HG03558 (cell line): ENCODE measurements around the gene RNF4.
"Not testable (repeated sequence)": the region's sequence is repeated elsewhere in the genome, so short reads cannot be mapped to it uniquely, and the experiment has no call there.

Experiments
- ATAC-seq: cut with Tn5 transposase; IDR thresholded peaks from one replicate; pipeline ENCODE4 v1.9.1; 2021; ENCODE audit warnings: moderate number of reproducible peaks; ENCODE audit not compliant: unreplicated experiment; ENCODE audit errors: extremely low read depth

The RNF4 gene

DNA sequence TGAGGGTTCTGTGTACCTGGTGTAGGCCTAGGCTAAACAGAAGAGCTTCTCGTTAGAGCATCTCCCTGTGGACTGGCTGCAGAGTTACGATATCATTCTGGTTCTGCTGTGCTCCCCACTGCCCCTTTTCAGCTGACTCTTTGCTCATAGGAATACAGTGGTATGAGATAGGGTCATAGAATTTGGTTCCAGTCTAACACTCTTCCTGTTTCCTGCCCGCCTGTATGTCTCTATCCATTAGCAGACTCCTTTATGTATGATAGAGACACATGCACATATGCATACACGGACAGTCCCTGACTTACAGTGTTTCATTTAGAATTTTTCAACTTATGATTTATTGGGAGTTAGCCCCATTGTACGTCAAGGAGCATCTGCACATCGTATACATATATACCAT is 15.3 kb downstream of the RNF4 start:
- ATAC-seq = no peak

DNA sequence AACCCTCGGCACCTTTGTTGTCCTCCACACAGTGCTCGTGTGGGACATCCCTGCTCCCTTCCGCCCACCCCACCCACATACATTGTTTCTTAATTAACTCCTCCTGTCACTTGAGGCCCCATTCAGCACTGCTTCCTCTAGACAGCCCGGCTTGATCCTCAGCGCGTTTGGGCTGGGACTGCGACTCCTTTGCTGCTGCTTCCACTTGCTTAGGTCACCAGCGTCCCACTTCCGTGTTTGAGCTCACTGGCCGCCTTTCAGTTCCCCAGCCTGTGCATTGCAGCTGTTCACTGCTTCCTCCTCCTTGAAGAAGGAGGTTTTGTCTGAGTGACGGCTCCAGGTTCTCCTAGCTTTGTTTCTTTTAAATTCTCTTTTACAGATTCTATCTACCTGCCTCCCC is 16.1 kb downstream of the RNF4 start:
- peak; percentile 36 for ATAC-seq

DNA sequence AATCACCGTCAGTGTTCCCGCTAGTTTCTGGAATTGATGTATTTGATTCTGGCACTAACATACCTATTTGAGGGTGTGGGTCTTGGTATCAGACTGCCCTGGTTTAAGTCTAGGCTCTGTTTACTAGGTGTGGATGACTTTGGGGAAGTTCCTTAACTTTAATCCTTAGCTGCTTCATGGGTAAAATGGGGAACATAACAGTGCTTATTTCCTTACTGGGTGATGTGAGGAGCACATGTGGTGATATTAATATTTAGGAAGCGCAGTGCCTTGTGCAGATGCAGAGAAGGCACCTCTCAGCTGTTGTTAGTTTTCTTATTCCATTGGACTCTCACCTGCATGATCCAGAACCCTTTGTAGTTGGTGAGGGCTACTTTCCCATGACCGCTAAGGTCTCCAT is 17.1 kb downstream of the RNF4 start:
- no peak for ATAC-seq

DNA sequence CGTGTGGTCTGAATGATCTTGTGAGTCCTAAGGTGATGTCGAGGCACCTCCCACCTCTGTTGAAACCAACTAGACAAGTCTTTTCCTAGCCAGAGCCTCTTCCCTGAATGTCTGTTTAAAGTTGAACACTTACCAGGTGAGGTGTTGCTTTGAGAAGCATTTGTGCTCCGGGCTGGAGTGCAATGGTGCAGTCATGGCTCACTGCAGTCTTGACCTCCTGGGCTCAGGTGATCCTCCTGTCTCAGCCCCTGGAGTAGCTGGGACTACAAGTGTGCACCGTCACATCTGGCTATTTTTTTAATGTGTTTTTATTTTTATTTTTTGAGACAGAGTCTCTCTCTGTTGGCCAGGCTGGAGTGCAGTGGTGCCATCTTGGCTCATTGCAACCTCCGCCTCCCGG is 18.1 kb downstream of the RNF4 start:
- ATAC-seq = no peak

DNA sequence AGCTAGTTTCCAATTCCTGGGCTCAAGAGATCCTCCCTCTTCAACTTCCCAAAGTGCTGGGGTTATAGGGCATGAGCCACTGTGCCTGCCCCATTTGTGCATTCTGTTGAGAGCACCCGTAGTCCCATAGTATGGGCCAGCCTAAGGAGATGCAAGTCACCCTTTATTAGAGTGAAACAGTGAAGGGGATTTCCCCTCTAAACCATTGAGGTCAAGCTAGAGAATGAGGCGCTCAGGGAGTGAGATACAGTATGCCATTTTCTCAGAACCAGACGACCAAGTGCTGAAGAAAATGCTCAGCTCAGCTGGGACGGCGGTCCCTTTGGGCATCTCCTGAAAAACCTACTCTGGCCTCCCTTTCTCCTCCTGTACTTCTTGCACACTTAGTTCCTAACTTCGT is 18.7 kb downstream of the RNF4 start:
- peak; percentile 50 for ATAC-seq

DNA sequence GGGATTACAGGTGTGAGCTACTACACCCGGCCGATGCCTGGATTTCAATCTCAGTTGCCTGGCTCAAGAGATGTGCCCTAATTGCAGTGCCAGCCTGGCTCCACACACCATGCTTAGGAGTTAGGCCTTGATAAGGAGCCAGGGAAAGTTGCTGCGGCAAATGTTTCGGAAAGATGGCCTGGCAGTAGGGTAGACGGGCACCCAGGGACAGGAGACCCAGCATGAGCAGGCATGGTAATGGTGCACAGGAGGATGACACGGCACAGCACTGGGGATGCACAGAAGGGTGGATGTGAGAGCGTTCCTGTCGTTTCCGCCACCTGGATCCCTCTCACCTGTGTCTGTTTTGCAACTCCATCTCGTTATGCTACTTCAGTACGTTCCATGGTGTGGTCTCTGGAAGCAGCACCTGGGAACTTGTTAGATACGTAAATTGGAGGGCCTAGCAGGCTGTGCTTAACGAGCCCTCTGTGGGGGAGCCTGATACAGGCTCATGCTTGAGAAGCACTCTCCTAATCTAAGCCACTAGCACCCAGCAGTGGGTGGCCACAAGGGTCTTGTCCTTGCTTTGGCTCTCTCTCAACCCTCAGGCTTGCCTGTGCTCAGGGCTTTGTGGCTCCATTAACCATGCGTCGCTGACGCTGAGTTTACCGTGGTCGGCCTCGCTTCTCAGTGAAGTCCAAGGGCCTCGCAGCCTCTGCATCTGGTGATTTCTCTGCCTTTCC is 20.3 kb downstream of the RNF4 start:
- no peak for ATAC-seq

DNA sequence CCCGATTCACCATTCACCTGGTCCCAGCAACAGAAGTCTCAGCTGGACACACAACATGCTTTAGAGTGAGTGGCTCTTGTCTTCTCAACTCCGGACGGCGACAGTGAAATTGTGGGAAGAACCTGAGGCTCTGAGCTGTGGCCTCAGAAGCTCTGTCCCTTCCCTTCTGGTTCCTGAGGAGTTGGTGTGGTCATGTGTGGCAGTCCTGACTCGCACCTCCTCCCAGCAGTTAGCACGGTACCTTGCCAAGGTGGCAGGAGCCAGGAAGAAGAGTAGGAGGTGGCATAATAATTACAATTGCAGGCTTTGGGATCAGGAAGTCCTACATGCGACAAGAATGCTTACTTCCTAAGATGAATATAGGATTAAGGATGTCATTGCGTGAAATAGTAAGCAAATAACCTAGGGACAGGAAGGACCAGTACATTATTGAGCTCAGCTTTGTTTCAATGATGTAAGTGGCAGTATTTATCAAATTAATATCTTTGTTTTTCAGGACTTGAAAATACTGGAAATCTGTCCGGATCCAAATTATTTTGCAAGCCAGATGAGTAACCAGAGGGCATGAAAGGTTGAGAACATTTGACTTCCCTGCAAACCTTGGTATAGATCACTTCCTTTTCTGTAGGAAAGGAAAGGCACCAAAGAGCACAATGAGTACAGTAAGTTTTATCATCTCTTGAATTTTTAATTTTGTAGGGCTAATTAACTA is 21.1 kb downstream of the RNF4 start:
- ATAC-seq = no peak

DNA sequence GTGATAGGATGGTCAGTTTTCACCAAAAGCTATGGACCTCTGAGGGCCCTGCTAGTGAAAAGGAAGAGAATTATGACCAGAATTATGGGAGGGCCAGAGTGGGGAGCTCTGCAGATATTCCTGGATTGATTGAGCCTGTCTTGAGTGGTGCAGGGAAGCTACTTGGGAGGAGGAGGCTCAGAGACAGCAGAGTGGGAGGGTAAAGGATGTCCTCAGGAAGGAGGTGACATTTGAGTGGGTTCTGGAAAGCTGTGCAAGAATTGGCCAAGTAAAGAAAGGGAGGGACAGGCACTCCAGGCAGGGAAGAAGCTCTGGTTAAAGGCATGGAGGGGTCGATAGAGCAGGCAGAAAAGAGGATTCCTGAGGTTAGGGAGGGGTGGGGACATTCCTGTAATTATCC is 24.1 kb downstream of the RNF4 start:
- no peak for ATAC-seq

DNA sequence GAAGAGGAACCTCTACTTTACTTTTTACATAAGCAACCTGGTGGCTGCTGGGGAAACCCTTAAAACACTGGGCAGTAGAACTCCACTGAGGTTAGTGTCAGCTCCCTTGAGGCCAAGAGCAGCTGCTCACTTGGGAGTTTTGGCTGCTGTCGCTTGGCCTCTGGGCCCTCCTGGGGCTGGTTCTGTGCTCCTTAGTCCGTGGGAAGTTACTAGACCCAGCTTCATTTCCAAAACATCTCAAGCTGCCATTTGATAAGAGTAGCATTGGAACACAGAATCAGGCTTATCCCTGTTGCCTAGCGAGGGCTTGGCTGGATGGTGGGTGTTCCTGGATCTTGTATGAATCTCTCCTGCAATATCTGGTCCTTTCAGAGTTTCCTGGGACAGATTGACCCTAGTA is 26.1 kb downstream of the RNF4 start:
- ATAC-seq = no peak

DNA sequence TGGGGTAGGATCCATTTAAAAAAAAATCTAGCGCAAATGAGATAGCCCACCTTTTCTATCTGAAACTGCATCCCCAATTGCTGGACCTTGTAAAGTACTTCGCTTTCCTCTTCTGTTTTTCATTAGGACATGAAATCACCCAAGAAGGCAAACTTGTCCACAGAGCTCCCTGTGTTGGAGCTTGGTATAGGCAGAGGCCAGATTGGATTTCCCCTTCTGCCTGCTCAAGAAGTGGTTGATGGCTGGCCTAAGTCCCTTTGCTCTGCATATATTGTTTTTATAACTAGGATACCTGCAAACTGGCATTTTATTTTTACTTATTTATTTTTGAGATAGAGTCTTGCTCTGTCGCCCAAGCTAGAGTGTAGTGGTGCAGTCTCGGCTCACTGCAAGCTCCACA is 28.4 kb downstream of the RNF4 start:
- no peak for ATAC-seq

DNA sequence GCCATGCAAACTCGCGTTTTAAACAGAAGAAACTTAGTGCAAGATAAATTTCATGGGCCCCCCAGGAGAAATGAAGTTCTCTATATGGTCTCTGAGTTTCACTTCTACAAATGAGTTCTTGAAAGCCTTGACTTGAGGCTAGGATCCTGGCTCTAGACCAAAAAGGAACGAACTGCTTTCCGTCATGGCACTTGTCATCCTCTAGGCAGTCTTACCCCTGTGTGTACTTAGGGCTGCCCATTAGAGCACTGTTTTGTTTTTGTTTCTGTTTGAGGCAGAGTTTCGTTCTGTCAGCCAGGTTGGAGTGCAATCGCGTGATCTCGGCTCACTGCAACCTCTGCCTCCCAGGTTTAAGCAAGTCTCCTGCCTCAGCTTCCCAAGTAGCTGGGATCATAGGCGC is 29.0 kb downstream of the RNF4 start:
- peak; percentile 71 for ATAC-seq

DNA sequence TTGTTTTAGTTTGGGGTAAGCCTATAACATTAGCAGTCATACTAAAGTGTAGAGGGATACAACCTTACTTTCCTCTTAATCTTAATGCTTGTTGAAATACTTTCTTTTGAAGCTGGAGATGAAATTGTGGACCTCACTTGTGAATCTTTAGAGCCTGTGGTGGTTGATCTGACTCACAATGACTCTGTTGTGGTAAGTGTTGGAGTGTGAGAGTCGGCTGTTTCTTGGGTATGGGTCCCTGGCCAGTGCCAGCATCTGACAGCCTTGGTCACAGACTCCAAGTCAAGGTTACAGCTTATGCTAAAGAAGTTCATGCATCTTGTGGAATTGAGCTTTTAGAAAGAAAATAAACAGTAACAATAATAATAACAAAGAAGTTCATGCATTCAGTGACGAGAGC is 31.6 kb downstream of the RNF4 start:
- no peak for ATAC-seq

DNA sequence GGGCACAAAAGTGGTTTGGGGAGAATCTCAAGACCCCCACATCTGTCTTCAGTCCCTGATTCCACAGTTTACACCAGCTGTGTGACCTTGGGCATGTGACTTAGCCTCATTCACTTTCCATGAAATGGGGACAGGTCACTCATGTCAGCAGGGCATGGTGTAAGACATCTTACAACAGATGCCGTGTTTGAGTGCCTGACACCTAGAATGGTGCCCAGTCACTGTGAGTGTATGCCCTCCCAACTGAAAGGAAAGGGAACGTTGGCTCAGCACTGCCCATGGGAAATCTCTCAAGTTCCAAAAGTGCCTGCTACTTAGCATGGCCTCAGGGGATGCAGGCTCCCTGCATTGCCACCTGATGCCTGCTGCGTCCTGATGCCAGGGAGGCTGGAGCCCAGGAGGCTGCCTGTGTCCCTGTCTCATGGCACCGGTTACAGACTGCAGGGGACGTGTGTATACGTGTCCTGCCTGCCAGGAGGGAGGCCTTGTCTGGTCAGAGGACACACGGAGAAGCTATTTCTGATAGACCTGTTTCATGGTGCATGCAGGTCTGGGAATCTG is 32.2 kb downstream of the RNF4 start:
- ATAC-seq = no peak

DNA sequence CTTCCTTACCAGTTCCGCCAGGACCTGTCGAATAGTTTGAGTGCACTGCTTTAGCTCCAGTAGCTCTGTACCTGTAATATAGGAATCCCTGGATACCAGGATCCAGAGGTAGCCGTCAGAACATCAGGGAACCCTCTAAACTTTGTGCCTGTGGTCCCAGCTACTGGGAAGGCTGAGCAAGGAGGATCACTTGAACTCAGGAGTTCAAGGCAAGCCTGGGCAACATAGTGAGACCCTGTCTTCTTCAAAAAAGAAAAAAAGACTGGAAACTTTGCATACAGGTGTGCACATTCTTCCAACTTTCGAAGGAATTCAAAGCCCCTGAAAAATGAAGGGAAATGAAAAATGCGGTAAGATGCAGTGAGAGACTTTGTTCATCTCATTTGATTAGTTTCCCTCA is 34.9 kb downstream of the RNF4 start:
- ATAC-seq = no peak

DNA sequence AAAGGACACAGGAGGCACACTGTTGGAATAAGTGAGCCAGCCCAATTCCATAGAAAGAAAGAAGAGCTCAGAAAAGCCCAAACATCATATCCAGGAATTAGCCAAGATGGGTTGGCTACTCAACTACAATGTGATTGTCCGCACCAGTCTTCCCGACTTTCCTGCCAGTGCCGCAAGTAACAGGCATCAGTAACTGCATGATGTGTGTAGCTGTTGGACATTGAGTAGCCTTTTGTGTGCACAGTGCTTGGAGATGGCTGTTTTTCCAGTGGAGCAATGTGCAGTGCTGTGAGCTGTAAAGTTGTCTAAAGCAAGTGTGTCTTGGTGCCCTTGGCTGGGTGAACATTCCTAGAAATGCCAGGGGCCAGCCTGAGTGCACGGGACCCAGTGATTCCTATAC is 38.4 kb downstream of the RNF4 start:
- no peak for ATAC-seq

DNA sequence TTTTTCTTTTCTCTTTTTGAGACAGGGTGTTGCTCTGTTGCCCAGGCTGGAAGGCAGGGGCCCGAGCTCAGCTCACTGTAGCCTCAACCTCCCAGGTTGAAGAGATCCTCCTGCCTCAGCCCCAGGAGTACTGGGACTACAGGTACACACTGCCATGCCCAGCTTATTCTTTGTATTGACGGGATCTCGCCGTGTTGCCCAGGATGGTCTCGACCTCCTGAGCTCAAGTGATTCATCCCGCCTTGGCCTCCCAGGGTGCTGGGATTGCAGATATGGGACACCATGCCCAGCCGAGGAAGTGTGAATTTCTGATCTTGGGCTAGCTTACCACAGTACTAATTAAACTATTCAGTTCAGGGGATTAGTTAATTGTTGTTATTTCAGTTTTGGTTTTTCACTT is 38.9 kb downstream of the RNF4 start:
- no peak for ATAC-seq

DNA sequence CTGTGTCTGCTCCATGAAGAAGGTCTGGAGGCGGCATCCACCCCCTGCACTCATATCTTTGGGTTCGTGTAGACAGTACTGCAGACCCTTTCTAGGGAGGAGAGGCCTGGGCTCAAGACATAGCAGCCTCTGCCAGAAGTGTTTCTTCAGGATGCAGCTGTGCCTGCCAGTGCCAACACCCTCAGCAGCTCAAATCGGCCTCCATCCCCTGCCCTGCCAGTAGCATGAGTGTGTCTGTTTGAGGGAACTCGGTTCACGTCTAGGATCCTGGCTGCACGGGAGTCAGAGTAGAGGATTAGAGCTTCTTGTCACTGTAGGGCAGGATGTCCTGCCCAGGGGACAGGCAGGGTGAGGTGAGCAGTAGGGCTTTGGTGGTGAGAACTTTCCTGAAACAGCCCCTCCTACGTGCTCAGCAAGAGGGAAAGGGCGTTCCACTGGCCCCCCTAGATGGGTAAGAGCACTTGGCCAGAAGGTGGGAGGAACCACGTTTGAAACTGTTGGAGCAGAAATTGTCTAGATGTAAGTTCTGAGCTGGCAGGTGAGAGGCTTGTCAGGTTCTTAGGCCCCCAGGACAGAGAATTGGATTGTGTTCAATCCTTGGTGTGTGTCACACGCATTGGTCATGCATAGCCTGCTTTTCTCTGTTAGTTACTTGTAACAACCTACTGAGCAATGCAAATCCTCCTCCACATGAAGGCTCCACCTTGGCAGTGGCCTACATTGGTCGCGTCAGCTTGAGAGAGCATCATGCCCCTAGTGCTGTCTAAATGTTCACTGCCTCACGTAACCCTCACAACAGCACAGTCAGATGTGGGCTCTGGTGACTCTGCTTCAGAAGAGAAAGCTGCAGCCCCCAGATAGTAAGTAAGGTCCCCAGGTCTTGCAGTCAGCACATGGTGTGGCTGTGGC is 41.7 kb downstream of the RNF4 start:
- no peak for ATAC-seq

DNA sequence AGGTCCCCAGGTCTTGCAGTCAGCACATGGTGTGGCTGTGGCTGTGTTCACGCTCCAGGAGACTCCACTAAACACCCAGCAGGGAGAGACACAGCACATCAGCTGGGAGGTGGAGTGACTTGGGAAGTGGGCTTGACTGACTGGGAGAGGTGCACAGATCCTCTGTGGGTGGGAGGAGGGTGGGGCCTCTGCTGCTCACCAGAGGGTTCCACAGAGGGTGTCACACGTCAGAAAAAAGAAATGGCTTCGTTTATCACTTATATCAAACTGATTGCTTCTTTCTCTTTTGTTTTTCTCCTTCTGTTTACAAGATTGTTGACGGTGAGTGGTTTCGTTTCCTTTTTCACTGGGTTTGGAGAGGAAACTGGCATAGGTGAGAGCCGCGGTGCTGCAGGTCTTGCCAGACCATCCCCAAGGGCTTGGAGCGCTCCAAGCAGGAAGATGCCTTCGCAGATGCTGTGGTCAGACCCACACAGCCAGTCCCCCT is 42.8 kb downstream of the RNF4 start:
- no peak for ATAC-seq

DNA sequence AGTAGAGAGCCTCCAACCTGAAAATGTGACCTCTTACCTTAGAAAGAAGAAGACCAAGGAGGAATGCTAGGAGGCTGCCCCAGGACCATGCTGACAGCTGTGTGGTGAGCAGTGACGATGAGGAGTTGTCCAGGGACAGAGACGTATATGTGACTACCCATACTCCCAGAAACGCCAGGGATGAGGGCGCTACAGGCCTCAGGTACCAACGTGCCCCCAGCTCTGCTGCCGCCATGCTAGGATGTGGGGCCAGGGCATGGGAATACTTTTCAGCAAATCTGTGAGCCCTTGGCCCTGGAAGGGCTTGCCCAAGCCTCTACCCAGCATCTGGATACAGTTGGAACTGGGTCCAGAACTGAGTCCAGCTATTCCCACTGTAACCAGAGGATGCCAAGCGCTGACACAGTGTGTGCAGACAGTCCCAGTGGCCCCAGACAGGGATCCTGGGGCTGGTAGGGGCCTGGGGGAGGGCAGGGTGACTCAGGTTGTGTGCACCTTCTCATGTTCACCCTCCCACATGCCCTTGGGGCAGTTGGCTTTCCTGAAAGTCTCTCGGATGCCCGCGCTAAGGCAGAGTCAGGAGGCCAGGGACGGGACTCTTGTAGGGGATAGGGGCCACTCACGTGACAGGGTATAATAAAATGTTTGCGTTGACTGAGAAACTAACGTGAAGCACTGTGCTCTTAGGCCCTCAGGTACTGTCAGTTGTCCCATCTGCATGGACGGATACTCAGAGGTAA is 43.7 kb downstream of the RNF4 start:
- no peak for ATAC-seq

DNA sequence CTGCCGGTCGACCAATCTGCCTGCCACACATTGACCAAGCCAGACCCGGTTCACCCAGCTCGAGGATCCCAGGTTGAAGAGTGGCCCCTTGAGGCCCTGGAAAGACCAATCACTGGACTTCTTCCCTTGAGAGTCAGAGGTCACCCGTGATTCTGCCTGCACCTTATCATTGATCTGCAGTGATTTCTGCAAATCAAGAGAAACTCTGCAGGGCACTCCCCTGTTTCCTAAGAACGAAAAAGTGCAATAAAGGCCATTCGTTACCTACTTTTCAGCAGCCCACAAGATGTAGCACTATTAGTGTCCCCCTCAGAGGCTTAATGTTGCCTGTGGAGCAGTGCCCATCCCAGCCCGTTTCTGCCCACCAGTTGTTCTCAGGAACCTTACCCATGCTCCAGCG is 45.3 kb downstream of the RNF4 start:
- not testable (repeated sequence) for ATAC-seq
